H1 (cell line): ENCODE measurements around the gene KLHDC8B. TPM values are rescaled to one million over a fixed set of nuclear protein-coding genes. Genes with fewer than 3 reads are reported as not detected.

Experiments
- CTCF ChIA-PET: fragments of 300-600 bp; sonication (Branson Sonifier 250); formaldehyde crosslinking; loops from one replicate; lab custom pipeline; 2021; ENCODE audit not compliant: partially characterized antibody; lab: Charles Lee
- POLR2A ChIA-PET: fragments of 300-600 bp; sonication (Branson Sonifier 250); formaldehyde crosslinking; loops from one replicate; lab custom pipeline; 2021; ENCODE audit warnings: inconsistent platforms; ENCODE audit not compliant: partially characterized antibody; lab: Charles Lee
- DNase-seq, 2 experiments: peaks; one replicate each; pipeline versions ENCODE4 v3.0.0 to v3.0.0-alpha.2; 2010 to 2022; ENCODE audit warnings: low spot score in 2 of 2, low read depth in 1 of 2, mixed read lengths in 1 of 2
- FAIRE-seq: peaks from 2 replicates; lab custom pipeline; 2011; peaks lifted over from hg19 to GRCh38; lab: Jason Lieb, UNC
- H2AFZ ChIP-seq: 2 replicates; pipeline ENCODE4 v1.8.1; 2012; ENCODE audit warnings: low read length, inconsistent platforms
- H2AK5ac ChIP-seq: 2 replicates; pipeline ENCODE4 v1.6.1; 2013; ENCODE audit warnings: low read depth, low read length
- H2BK120ac ChIP-seq: replicated peaks from 2 replicates; pipeline ENCODE3; 2013; ENCODE audit warnings: low read depth, low read length, inconsistent platforms
- H2BK12ac ChIP-seq: 2 replicates; pipeline ENCODE4 v1.6.1; 2013; ENCODE audit warnings: low read depth, low read length
- H2BK15ac ChIP-seq: 2 replicates; pipeline ENCODE4 v1.6.1; 2013; ENCODE audit warnings: low read length
- H2BK20ac ChIP-seq: 2 replicates; pipeline ENCODE4 v1.6.1; 2013; ENCODE audit warnings: low read length
- H2BK5ac ChIP-seq: 2 replicates; pipeline ENCODE4 v1.6.1; 2013; ENCODE audit warnings: low read depth, low read length
- H3K14ac ChIP-seq: 2 replicates; pipeline ENCODE4 v1.6.1; 2013; ENCODE audit warnings: inconsistent platforms; ENCODE audit not compliant: insufficient read length
- H3K18ac ChIP-seq: 2 replicates; pipeline ENCODE4 v1.6.1; 2013; ENCODE audit warnings: low read length; ENCODE audit errors: extremely low read depth
- H3K23ac ChIP-seq: 2 replicates; pipeline ENCODE4 v1.6.1; 2013; ENCODE audit warnings: inconsistent platforms; ENCODE audit not compliant: insufficient read length
- H3K23me2 ChIP-seq: 2 replicates; pipeline ENCODE4 v1.6.1; 2013; ENCODE audit warnings: low read depth, low read length
- H3K27ac ChIP-seq: 2 replicates; pipeline ENCODE4 v1.6.1; 2011; ENCODE audit warnings: low read depth, low read length, inconsistent platforms
- H3K27me3 ChIP-seq, 4 experiments: replicated peaks in 1 of 4; 1 replicate in 1 of 4; 2 replicates in 3 of 4; pipeline versions ENCODE4 v1.6.1 to v1.8.1; 2011 to 2013; ENCODE audit warnings: low read length in 3 of 4, mild to moderate bottlenecking in 3 of 4, inconsistent platforms in 2 of 4, mixed read lengths in 2 of 4, moderate library complexity in 1 of 4; ENCODE audit not compliant: control insufficient read depth in 3 of 4, insufficient read depth in 3 of 4; ENCODE audit errors: extremely low read depth in 1 of 4
- H3K36me3 ChIP-seq, 4 experiments: 2 replicates each; pipeline versions ENCODE4 v1.6.1 to v1.8.1; 2011 to 2013; ENCODE audit warnings: mild to moderate bottlenecking in 4 of 4, low read length in 3 of 4, moderate library complexity in 2 of 4, control low read depth in 1 of 4, inconsistent platforms in 1 of 4; ENCODE audit not compliant: insufficient read depth in 4 of 4, control insufficient read depth in 2 of 4
- H3K4ac ChIP-seq: replicated peaks from 2 replicates; pipeline ENCODE3; 2013; ENCODE audit warnings: low read length, low read depth, mixed read lengths, inconsistent platforms; ENCODE audit not compliant: insufficient read length
- H3K4me1 ChIP-seq, 4 experiments: replicated peaks in 1 of 4; 1 replicate in 1 of 4; 2 replicates in 3 of 4; pipeline versions ENCODE4 v1.6.1 to v1.8.1; 2011 to 2013; ENCODE audit warnings: low read length in 3 of 4, inconsistent platforms in 2 of 4, mixed read lengths in 1 of 4; ENCODE audit not compliant: insufficient read depth in 4 of 4, control insufficient read depth in 3 of 4
- H3K4me2 ChIP-seq, 2 experiments: 2 replicates each; pipeline versions ENCODE4 v1.6.1 to v1.8.1; 2011 to 2013; ENCODE audit warnings: low read depth in 2 of 2, low read length in 2 of 2, control low read depth in 1 of 2, inconsistent platforms in 1 of 2, mild to moderate bottlenecking in 1 of 2; ENCODE audit not compliant: insufficient read depth in 1 of 2
- H3K4me3 ChIP-seq, 4 experiments: fragments of 200-600, 300-600 bp in 1 of 4; sonication (generic), shearing (Covaris generic), sonication (Bioruptor Twin) in 1 of 4; 2 replicates each; pipeline versions ENCODE4 v1.5.1 to v1.8.1; 2011 to 2016; ENCODE audit warnings: low read length in 4 of 4, low read depth in 3 of 4, control low read depth in 2 of 4, inconsistent platforms in 2 of 4, mild to moderate bottlenecking in 2 of 4, mixed read lengths in 1 of 4, moderate library complexity in 1 of 4; ENCODE audit not compliant: insufficient read depth in 2 of 4; ENCODE audit errors: extremely low read depth in 1 of 4
- H3K56ac ChIP-seq: replicated peaks from 2 replicates; pipeline ENCODE3; 2013; ENCODE audit warnings: low read depth, mild to moderate bottlenecking, mixed read lengths, low read length, inconsistent platforms; ENCODE audit not compliant: insufficient read length
- H3K79me1 ChIP-seq: 2 replicates; pipeline ENCODE4 v1.6.1; 2013; ENCODE audit warnings: low read depth, low read length, control low read depth
- H3K79me2 ChIP-seq, 2 experiments: 2 replicates each; pipeline versions ENCODE4 v1.6.1 to v1.8.1; 2012 to 2013; ENCODE audit warnings: low read length in 2 of 2, mild to moderate bottlenecking in 2 of 2, inconsistent platforms in 1 of 2; ENCODE audit not compliant: insufficient read depth in 2 of 2, control insufficient read depth in 1 of 2
- H3K9ac ChIP-seq, 4 experiments: replicated peaks in 1 of 4; 1 replicate in 1 of 4; 2 replicates in 3 of 4; pipeline versions ENCODE4 v1.6.1 to v1.8.1; 2011 to 2013; ENCODE audit warnings: low read depth in 3 of 4, low read length in 3 of 4, control low read depth in 2 of 4, mild to moderate bottlenecking in 2 of 4, moderate library complexity in 2 of 4, inconsistent platforms in 1 of 4; ENCODE audit errors: extremely low read depth in 1 of 4
- H3K9me3 ChIP-seq, 2 experiments: 2 replicates each; pipeline versions ENCODE4 v1.6.1 to v1.8.1; 2012 to 2013; ENCODE audit warnings: mild to moderate bottlenecking in 2 of 2, moderate library complexity in 2 of 2, control low read depth in 1 of 2, inconsistent platforms in 1 of 2, low read depth in 1 of 2, low read length in 1 of 2, mixed read lengths in 1 of 2; ENCODE audit not compliant: insufficient read depth in 2 of 2
- H4K20me1 ChIP-seq, 2 experiments: replicated peaks in 1 of 2; 2 replicates each; pipeline versions ENCODE3 to v1.8.1; 2011 to 2013; ENCODE audit warnings: inconsistent platforms in 2 of 2, low read length in 2 of 2, mild to moderate bottlenecking in 1 of 2; ENCODE audit not compliant: insufficient read depth in 2 of 2, control insufficient read depth in 1 of 2
- H4K5ac ChIP-seq: 2 replicates; pipeline ENCODE4 v1.6.1; 2013; ENCODE audit warnings: low read length, low read depth, mixed read lengths, inconsistent platforms; ENCODE audit not compliant: insufficient read length
- H4K8ac ChIP-seq: 2 replicates; pipeline ENCODE4 v1.8.0; 2013; ENCODE audit warnings: mild to moderate bottlenecking, moderate library complexity, low read length, inconsistent platforms; ENCODE audit not compliant: insufficient read depth; ENCODE audit errors: extremely low read depth
- H4K91ac ChIP-seq: replicated peaks from 2 replicates; pipeline ENCODE3; 2013; ENCODE audit warnings: low read length, mixed read lengths, inconsistent platforms; ENCODE audit not compliant: insufficient read length
- CBX8 ChIP-seq: fragments of 300-800, 300-1000 bp; sonication (generic); IDR thresholded peaks from 2 replicates; pipeline ENCODE4 v1.7.1; 2016; ENCODE audit warnings: low read depth, low read length, borderline replicate concordance
- CHD1 ChIP-seq: IDR thresholded peaks from 2 replicates; pipeline ENCODE4 v1.6.1; 2012; ENCODE audit warnings: low read depth, low read length, improper control_type of control experiment
- CHD2 ChIP-seq: IDR thresholded peaks from 2 replicates; pipeline ENCODE4 v1.6.1; 2012; ENCODE audit warnings: low read length, improper control_type of control experiment
- GABPA ChIP-seq: IDR thresholded peaks from 2 replicates; pipeline ENCODE4 v1.6.1; 2011; ENCODE audit warnings: mild to moderate bottlenecking, low read length, moderate library complexity, borderline replicate concordance; ENCODE audit not compliant: insufficient read depth
- GTF2F1 ChIP-seq: IDR thresholded peaks from 2 replicates; pipeline ENCODE4 v1.6.1; 2012; ENCODE audit warnings: low read depth, low read length, improper control_type of control experiment, borderline replicate concordance
- KDM5A ChIP-seq: fragments of 200-600 bp; IDR thresholded peaks from 2 replicates; pipeline ENCODE4 v1.7.1; 2012; ENCODE audit warnings: mild to moderate bottlenecking, low read length, inconsistent platforms, mixed read lengths
- RNF2 ChIP-seq: fragments of 200-900, 300-1000 bp; sonication (generic); IDR thresholded peaks from 2 replicates; pipeline ENCODE4 v1.7.1; 2016; ENCODE audit warnings: borderline replicate concordance, low read depth, mild to moderate bottlenecking, antibody characterized with exemption, low read length; ENCODE audit not compliant: poor library complexity, severe bottlenecking; ENCODE audit errors: missing control alignments
- TEAD4 ChIP-seq: IDR thresholded peaks from 2 replicates; pipeline ENCODE4 v1.6.1; 2012; ENCODE audit warnings: low read depth, low read length, inconsistent platforms, mixed read lengths
- WGBS, 2 experiments: shearing (Covaris generic) in 1 of 2; methylation state at CpG; one replicate each; pipeline versions ENCODE4 v1.1.6 to v1.1.7; 2013 to 2015; ENCODE audit warnings: low lambda C conversion rate in 2 of 2, mixed read lengths in 2 of 2, inconsistent platforms in 1 of 2, low coverage in 1 of 2, missing lambda C conversion rate in 1 of 2; ENCODE audit not compliant: insufficient replicate concordance in 2 of 2, insufficient coverage in 1 of 2, insufficient read length in 1 of 2; ENCODE audit errors: extremely low coverage in 1 of 2, missing lambda C conversion rate in 1 of 2; 5-methylcytosine and 5-hydroxymethylcytosine counted together
- polyA plus RNA-seq, 7 experiments: library from polyadenylated mRNA; depleted of rRNA in 3 of 7; stranded (reverse) in 5 of 7; unstranded in 2 of 7; fragments of >200 nt in 5 of 7; fragments of 200-250 nt in 2 of 7; gene quantifications; 1 replicate in 5 of 7; 2 replicates in 1 of 7; 4 replicates in 1 of 7; pipeline versions ENCODE4 v1.2.1 to v1.2.3, GENCODE V29; 2011 to 2013; ENCODE audit warnings: missing spikeins in 2 of 7, mixed read lengths in 2 of 7
- total RNA-seq: library from RNA; stranded (reverse); fragmentation: NEBNext Ultra II Directional; extraction: Animal tissue kit (Norgen Biotek cat#: 25700); gene quantifications from 2 replicates; pipeline ENCODE4 v1.2.1, GENCODE V29; 2021

KLHDC8B gene
- total and polyA plus RNA-seq, 2 of the 8 experiments (the other 6 are each of a cell fraction or from before 2014, with no cell fraction given), result 15.8 to 21.3 TPM

- Histone ChIP-seq H3K27me3 (no peaks in the 10 kb centered on the region), H3K4me3 (no peak overlapping the region), H3K36me3 (peaks cover 3 to 25% (median 12%) of the 10 kb centered on the region in 4 experiments; a peak in 7 of 8 replicates), H3K14ac (no peak overlapping the region), H3K4me1 (peaks cover 0 to 11% (median 6%) of the 10 kb centered on the region in 4 experiments; a peak in 5 of 7 replicates), H3K23me2 (peaks cover 5% of the 10 kb centered on the region), H3K23ac (no peak overlapping the region), H3K79me1 (peaks cover 9% of the 10 kb centered on the region), H3K79me2 (peaks cover 0 to 10% of the 10 kb centered on the region in 2 experiments; a peak in 2 of 4 replicates), H3K18ac (no peak overlapping the region), H4K8ac (no peak overlapping the region), H2BK15ac (no peak overlapping the region), H3K4me2 (no peak overlapping the region), H3K9me3 (no peaks in the 10 kb centered on the region), H3K4ac (no peak overlapping the region), H3K9ac (no peak overlapping the region), H2BK12ac (no peak overlapping the region), H2BK120ac (no peak overlapping the region), H2BK5ac (no peak overlapping the region), H3K56ac (no peak overlapping the region), H2BK20ac (no peak overlapping the region), H4K91ac (no peak overlapping the region), H4K5ac (no peak overlapping the region), H2AFZ (no peak overlapping the region), H2AK5ac (no peak overlapping the region), H3K27ac (no peak overlapping the region), H4K20me1 (peaks cover 0 to 2% of the 10 kb centered on the region in 2 experiments)
- DNase-seq (no peak), FAIRE-seq (no peak)
- 98% methylated on average over 7 of the region's 7 CpGs; no CpG with 5 or more reads in 1 of the 2 experiments for WGBS, 2 experiments
- CTCF ChIA-PET, result interaction anchor here (1.9 kb wide), 1 partner anchor 35 kb away, joined by 8 read pairs; no protein-coding TSS in a partner anchor
- POLR2A ChIA-PET, result interaction anchor here (1.2 to 25.5 kb wide), 3 partner anchors 9 to 103 kb away, joined by 3 to 508 read pairs (median 4); partner anchors contain the start of genes NDUFAF3, QARS1 and QRICH1
- TF ChIP-seq GABPA, result no peak
- TF ChIP-seq TEAD4, result no peak
- TF ChIP-seq CHD1, result no peak
- no peak for TF ChIP-seq GTF2F1
- no peak for TF ChIP-seq KDM5A
- TF ChIP-seq RNF2, result no peak
- TF ChIP-seq CBX8, result no peak
- no peak for TF ChIP-seq CHD2
Observed at GRCh38 chr3:49124203-49124602, 47.2 kb upstream of the KLHDC8B start.
